OCI-LY7 (cell line): ENCODE measurements around the gene WRNIP1. TPM values are rescaled to one million over a fixed set of nuclear protein-coding genes. Genes with fewer than 3 reads are reported as not detected.

Source experiments
- BruUV-seq: library from RNA; stranded (reverse); fragments of 400-500 nt; replicated peaks from 2 replicates; lab custom pipeline; 2021; lab: Mats Ljungman, UMichigan
- CTCF ChIA-PET: fragments of 300-600 bp; sonication (Branson Sonifier 250); formaldehyde crosslinking; loops from one replicate; lab custom pipeline; 2022; ENCODE audit warnings: antibody characterized with exemption; ENCODE audit not compliant: unreplicated experiment; lab: Charles Lee
- POLR2A ChIA-PET: fragments of 300-600 bp; sonication (Branson Sonifier 250); formaldehyde crosslinking; loops from one replicate; lab custom pipeline; 2022; ENCODE audit warnings: antibody characterized with exemption; lab: Charles Lee
- DNase-seq: peaks from one replicate; pipeline ENCODE4 v3.0.0-alpha.2; 2015; ENCODE audit warnings: low spot score
- H2AFZ ChIP-seq: fragments of 200-600 bp; sonication (generic), shearing (Covaris generic); 2 replicates; pipeline ENCODE4 v1.6.1; 2014; ENCODE audit warnings: mild to moderate bottlenecking, antibody characterized with exemption, low read length, moderate library complexity
- H3K27ac ChIP-seq: fragments of 200-600 bp; sonication (generic); 2 replicates; pipeline ENCODE4 v1.5.1; 2014; ENCODE audit warnings: mixed run types, low read depth, mild to moderate bottlenecking, moderate library complexity, low read length, inconsistent platforms; ENCODE audit not compliant: poor library complexity, severe bottlenecking
- H3K36me3 ChIP-seq: fragments of 200-600 bp; sonication (generic); 2 replicates; pipeline ENCODE4 v1.6.1; 2014; ENCODE audit warnings: mild to moderate bottlenecking, antibody characterized with exemption, low read length, moderate library complexity, mixed read lengths; ENCODE audit not compliant: insufficient read depth
- H3K4me1 ChIP-seq: fragments of 200-600 bp; sonication (generic); 2 replicates; pipeline ENCODE4 v1.5.1; 2014; ENCODE audit warnings: mild to moderate bottlenecking, low read length; ENCODE audit not compliant: insufficient read depth, poor library complexity, severe bottlenecking
- H3K4me2 ChIP-seq: fragments of 200-600 bp; sonication (generic); 2 replicates; pipeline ENCODE4 v1.6.1; 2014; ENCODE audit warnings: mild to moderate bottlenecking, low read length
- H3K4me3 ChIP-seq: fragments of 200-600 bp; sonication (generic); 2 replicates; pipeline ENCODE4 v1.5.1; 2014; ENCODE audit warnings: mild to moderate bottlenecking, low read depth, low read length; ENCODE audit not compliant: poor library complexity, severe bottlenecking
- H3K79me2 ChIP-seq: fragments of 200-600 bp; sonication (generic); 2 replicates; pipeline ENCODE4 v1.6.1; 2016; ENCODE audit warnings: low read depth, mild to moderate bottlenecking, low read length, moderate library complexity, mixed read lengths; ENCODE audit not compliant: insufficient read depth
- H3K9me2 ChIP-seq: fragments of 200-600 bp; sonication (generic); 2 replicates; pipeline ENCODE4 v1.6.1; 2016; ENCODE audit warnings: mild to moderate bottlenecking, low read length, mixed read lengths; ENCODE audit not compliant: insufficient read depth
- H3K9me3 ChIP-seq: fragments of 200-600 bp; sonication (generic); 2 replicates; pipeline ENCODE4 v1.6.1; 2014; ENCODE audit warnings: mild to moderate bottlenecking, mixed run types, low read length, mixed read lengths
- H4K20me1 ChIP-seq: fragments of 200-600 bp; sonication (generic); 2 replicates; pipeline ENCODE4 v1.6.1; 2014; ENCODE audit warnings: mild to moderate bottlenecking, antibody characterized with exemption, low read length, moderate library complexity, mixed read lengths; ENCODE audit not compliant: insufficient read depth
- EZH2phosphoT487 ChIP-seq: fragments of 200-600 bp; sonication (generic); IDR thresholded peaks from 2 replicates; pipeline ENCODE4 v1.6.1; 2018; ENCODE audit warnings: low read depth, borderline replicate concordance, mild to moderate bottlenecking, mixed run types, antibody characterized with exemption, low read length, moderate library complexity, mixed read lengths
- intact Hi-C: fragments of 100-400 bp; cut with micrococcal nuclease; formaldehyde crosslinking; loops from one replicate; pipeline ENCODE4 v1.10.0; 2022; ENCODE audit not compliant: unreplicated experiment
- total RNA-seq, 2 experiments: library from RNA; depleted of rRNA in 1 of 2; stranded (reverse); fragments of >200 nt in 1 of 2; shearing (Covaris generic) in 1 of 2; gene quantifications; 2 replicates each; pipeline ENCODE4 v1.2.3, GENCODE V29; 2014 to 2022
- TF ChIP-seq, protein P1 (sequence below): fragments of 200-600 bp; sonication (generic); conservative IDR thresholded peaks from 2 replicates; pipeline ENCODE4 v1.5.1; 2014; ENCODE audit warnings: mild to moderate bottlenecking, antibody characterized with exemption, low read length, moderate library complexity, mixed read lengths

Gene WRNIP1
- total RNA-seq, 2 experiments from 2014 or later, result 43.8 to 54.2 TPM

DNA sequence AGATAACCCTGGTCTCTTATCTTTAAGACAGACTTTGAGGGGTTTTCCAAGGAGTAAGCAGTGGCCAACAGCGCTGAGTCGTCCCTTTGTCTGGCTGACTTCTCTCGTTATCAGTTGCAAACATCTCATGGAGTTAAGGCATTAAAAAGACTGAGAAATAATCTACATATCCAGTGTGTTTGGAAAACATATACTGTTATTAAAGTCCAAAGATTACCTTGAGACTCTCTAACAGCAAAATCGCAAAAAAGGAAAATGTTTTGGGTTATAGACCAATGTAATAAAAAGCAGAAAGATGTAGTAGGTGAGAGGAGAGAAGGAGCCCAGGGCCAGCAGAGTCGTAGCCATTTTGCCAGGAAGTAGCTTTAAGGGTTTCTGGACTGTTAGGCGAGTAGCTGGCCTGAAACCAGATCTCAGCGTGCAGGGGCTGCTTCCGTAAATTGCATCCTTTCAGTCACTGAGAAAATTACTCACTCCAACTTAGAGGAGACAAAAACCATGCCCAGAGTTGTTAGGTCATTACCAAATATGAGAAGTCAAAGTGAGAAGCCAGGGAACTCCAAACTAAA lies 39.1 kb upstream of the WRNIP1 start:
- no peak overlapping the region for H2AFZ ChIP-seq
- POLR2A ChIA-PET, result interaction anchor here (0.6 to 1.0 kb wide), 3 partner anchors 35 to 925 kb away, joined by 3 to 4 read pairs (median 3); no protein-coding TSS in a partner anchor
- no TSS peak for BruUV-seq
- H3K9me2 ChIP-seq, result no peaks in the 10 kb centered on the region
- DNase-seq, result no peak
- H3K4me1 ChIP-seq, result peaks cover 6% of the 10 kb centered on the region
- H3K9me3 ChIP-seq, result no peaks in the 10 kb centered on the region
- no peaks in the 10 kb centered on the region for H3K79me2 ChIP-seq
- H4K20me1 ChIP-seq, result no peaks in the 10 kb centered on the region
- no peaks in the 10 kb centered on the region for H3K36me3 ChIP-seq
- no peak for TF ChIP-seq EZH2phosphoT487
- TF ChIP-seq, protein P1, sequence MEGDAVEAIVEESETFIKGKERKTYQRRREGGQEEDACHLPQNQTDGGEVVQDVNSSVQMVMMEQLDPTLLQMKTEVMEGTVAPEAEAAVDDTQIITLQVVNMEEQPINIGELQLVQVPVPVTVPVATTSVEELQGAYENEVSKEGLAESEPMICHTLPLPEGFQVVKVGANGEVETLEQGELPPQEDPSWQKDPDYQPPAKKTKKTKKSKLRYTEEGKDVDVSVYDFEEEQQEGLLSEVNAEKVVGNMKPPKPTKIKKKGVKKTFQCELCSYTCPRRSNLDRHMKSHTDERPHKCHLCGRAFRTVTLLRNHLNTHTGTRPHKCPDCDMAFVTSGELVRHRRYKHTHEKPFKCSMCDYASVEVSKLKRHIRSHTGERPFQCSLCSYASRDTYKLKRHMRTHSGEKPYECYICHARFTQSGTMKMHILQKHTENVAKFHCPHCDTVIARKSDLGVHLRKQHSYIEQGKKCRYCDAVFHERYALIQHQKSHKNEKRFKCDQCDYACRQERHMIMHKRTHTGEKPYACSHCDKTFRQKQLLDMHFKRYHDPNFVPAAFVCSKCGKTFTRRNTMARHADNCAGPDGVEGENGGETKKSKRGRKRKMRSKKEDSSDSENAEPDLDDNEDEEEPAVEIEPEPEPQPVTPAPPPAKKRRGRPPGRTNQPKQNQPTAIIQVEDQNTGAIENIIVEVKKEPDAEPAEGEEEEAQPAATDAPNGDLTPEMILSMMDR, result no peak
- H3K27ac ChIP-seq, result no peak overlapping the region
- H3K4me2 ChIP-seq, result no peak overlapping the region
- intact Hi-C loops, result no loop called here
- CTCF ChIA-PET, result no interaction called here
- H3K4me3 ChIP-seq, result no peak overlapping the region

DNA sequence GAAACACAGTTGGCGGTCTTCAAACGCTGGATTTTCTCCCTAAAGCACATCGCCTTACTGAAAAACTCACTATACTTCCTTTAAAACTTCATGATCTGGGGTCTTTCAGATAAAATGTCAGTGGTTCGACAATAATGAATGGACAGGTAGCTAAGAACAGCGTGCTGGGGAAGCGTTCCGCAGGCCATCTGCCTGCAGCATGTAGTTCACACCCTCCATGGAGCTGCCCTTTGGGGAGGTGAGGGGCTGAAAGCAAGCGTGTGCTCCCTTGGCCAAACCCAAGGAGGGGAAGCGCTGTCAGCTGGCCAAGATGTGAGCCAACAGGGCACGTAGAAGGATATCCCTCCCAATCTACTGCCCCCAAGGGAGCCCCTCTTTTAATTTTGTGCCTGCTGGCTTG lies 35.3 kb upstream of the WRNIP1 start:
- Histone ChIP-seq H2AFZ (no peak overlapping the region), H3K9me3 (no peaks in the 10 kb centered on the region), H3K27ac (no peak overlapping the region), H4K20me1 (no peaks in the 10 kb centered on the region), H3K9me2 (no peaks in the 10 kb centered on the region), H3K4me2 (no peak overlapping the region), H3K4me3 (no peak overlapping the region), H3K36me3 (no peaks in the 10 kb centered on the region), H3K79me2 (no peaks in the 10 kb centered on the region), H3K4me1 (peaks cover 37% of the 10 kb centered on the region)
- no peak for TF ChIP-seq EZH2phosphoT487
- TF ChIP-seq, protein P1, result no peak
- ChIA-PET POLR2A (no interaction called here), CTCF (no interaction called here)
- intact Hi-C loops, result no loop called here
- no peak for DNase-seq
- BruUV-seq, result no TSS peak

DNA sequence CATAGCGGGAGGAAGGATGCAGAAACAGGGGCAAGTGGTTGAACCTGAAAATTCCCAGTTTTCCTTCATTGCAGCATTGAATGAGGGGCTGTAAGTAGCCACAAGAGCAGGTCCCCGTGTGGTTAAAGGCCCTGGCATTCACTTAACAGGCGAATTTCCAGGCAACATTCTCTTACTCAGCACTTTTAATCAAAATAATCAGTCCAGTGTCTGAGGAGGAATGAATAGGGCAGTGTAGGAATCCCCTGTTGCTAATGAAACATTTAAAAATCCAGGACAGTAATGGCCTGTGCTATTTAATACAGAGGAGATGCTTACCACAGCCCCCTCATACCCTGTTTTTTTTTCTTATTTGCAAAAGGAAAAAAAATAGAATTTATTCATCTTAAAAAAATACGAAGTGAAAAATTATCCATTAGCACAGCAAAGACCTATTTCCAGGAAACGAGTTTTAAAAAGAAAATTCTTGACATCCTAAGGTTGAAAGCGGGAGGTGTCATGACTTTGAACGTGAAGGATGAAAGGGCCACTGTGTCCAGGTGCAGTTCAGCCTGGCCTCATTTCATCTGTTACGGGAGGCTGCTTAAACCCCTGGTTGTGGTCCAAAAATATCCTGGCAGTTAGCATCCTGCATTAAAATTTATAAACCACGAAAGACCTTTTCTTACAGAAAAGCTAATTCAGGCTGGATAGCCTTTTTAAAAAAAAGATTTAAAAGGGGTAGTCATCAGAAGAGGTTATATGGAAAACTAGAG lies 34.7 kb upstream of the WRNIP1 start:
- H3K4me2 ChIP-seq, result peak overlapping the region; percentile 28
- ChIA-PET POLR2A (no interaction called here), CTCF (no interaction called here)
- H3K9me3 ChIP-seq, result no peaks in the 10 kb centered on the region
- BruUV-seq, result no TSS peak
- no peak overlapping the region for H3K4me3 ChIP-seq
- no peaks in the 10 kb centered on the region for H4K20me1 ChIP-seq
- TF ChIP-seq, protein P1, result no peak
- TF ChIP-seq EZH2phosphoT487, result no peak
- H3K36me3 ChIP-seq, result no peaks in the 10 kb centered on the region
- H2AFZ ChIP-seq, result peak overlapping the region; percentile 23; the same call in 1 of the 2 replicates
- H3K4me1 ChIP-seq, result peaks cover 43% of the 10 kb centered on the region
- peak; percentile 11 for DNase-seq
- no peaks in the 10 kb centered on the region for H3K79me2 ChIP-seq
- no peaks in the 10 kb centered on the region for H3K9me2 ChIP-seq
- H3K27ac ChIP-seq, result no peak overlapping the region
- intact Hi-C loops, result no loop called here
